ENCODE results near the gene MAP3K13. TPM values are rescaled to one million over a fixed set of nuclear protein-coding genes. Genes with fewer than 3 reads are reported as not detected.
"Not testable (repeated sequence)": the region's sequence is repeated elsewhere in the genome, so short reads cannot be mapped to it uniquely, and the experiment has no call there.

MAP3K13 gene
- total and polyA plus RNA-seq, 10 donors, result 13.2 to 20.9 (median 16.3) TPM

- Histone ChIP-seq H3K4me3 (no peak overlapping the region), H3K4me1 (no peaks in the 10 kb centered on the region), H3K9me3 (no peaks in the 10 kb centered on the region), H3K27ac (no peak overlapping the region), H3K27me3 (replicated peaks in 1 of 7) (no peaks in the 10 kb centered on the region), H3K36me3 (no peaks in the 10 kb centered on the region)
- TF ChIP-seq POLR2AphosphoS5 (IDR thresholded peaks at IDR 0.05) (no peak), POLR2A (IDR thresholded peaks at IDR 0.05) (no peak)
- TF ChIP-seq, protein P1, sequence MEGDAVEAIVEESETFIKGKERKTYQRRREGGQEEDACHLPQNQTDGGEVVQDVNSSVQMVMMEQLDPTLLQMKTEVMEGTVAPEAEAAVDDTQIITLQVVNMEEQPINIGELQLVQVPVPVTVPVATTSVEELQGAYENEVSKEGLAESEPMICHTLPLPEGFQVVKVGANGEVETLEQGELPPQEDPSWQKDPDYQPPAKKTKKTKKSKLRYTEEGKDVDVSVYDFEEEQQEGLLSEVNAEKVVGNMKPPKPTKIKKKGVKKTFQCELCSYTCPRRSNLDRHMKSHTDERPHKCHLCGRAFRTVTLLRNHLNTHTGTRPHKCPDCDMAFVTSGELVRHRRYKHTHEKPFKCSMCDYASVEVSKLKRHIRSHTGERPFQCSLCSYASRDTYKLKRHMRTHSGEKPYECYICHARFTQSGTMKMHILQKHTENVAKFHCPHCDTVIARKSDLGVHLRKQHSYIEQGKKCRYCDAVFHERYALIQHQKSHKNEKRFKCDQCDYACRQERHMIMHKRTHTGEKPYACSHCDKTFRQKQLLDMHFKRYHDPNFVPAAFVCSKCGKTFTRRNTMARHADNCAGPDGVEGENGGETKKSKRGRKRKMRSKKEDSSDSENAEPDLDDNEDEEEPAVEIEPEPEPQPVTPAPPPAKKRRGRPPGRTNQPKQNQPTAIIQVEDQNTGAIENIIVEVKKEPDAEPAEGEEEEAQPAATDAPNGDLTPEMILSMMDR (IDR thresholded peaks at IDR 0.05 in 8 of 11, conservative IDR thresholded peaks at IDR 0.05 in 3 of 11), result no peak
- no peak for DNase-seq
- intact Hi-C loops (cut with DNase I; ENCODE audit: low total_unique reads), result no loop called here
These were observed 85.2 kb downstream of the MAP3K13 start for GRCh38 chr3:185448107-185448506.

DNA sequence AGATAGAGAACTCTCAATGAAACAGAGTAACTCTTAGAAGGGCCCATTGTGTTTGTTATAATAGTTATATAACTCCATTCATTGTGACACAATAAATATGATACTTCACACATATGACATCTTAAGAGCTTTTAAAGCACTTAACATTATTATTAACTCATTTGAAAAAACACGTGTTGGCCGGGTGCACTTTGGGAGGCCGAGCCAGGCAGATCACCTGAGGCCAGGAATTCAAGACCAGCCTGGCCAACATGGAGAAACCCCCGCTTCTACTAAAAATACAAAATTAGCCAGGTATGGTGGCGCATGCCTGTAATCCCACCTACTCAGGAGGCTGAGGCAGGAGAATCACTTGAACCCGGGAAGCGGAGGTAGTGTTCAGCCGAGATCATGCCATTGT, 88.5 kb downstream of the MAP3K13 start:
- H3K4me3 ChIP-seq; H3K9me3 ChIP-seq; intact Hi-C loops (cut with DNase I; ENCODE audit: low total_unique reads); H3K4me1 ChIP-seq; H3K27me3 ChIP-seq (replicated peaks in 1 of 7); DNase-seq; H3K27ac ChIP-seq; H3K36me3 ChIP-seq: not testable (repeated sequence)
- WGBS, 5 donors, result 90 to 95% (median 94%) methylated on average over 8 of the region's 8 CpGs

DNA sequence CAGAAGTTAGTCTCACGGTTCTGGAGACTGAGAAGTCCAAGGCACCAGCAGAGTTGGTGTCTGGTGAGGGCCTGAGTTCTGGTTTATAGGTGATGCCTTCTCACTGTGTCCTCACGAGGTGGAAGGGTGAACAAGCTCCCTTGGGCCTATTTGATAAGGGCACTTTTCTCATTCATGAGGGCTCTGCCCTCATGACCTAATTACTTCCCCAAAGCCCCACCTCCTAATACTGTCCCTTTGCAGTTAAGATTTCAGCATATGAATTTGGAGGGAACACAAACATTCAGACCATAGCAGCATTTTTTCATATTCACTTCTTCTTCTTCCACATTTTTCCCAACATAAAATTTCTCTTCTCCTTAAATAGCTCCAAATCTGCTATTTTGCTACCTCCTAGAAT, 94.4 kb downstream of the MAP3K13 start:
- H3K36me3 ChIP-seq, result no peaks in the 10 kb centered on the region
- TF ChIP-seq, protein P1 (IDR thresholded peaks at IDR 0.05 in 8 of 11, conservative IDR thresholded peaks at IDR 0.05 in 3 of 11), result no peak
- no peak for TF ChIP-seq POLR2AphosphoS5 (IDR thresholded peaks at IDR 0.05)
- no peak for TF ChIP-seq POLR2A (IDR thresholded peaks at IDR 0.05)
- H3K4me1 ChIP-seq, result no peaks in the 10 kb centered on the region
- no peaks in the 10 kb centered on the region for H3K27me3 ChIP-seq (replicated peaks in 1 of 7)
- H3K9me3 ChIP-seq, result no peaks in the 10 kb centered on the region
- no peak for DNase-seq
- no peak overlapping the region for H3K4me3 ChIP-seq
- no peak overlapping the region for H3K27ac ChIP-seq
- 52 to 84% (median 75%) methylated on average over 2 of the region's 2 CpGs for WGBS, 5 donors
- intact Hi-C loops (cut with DNase I; ENCODE audit: low total_unique reads), result no loop called here

DNA sequence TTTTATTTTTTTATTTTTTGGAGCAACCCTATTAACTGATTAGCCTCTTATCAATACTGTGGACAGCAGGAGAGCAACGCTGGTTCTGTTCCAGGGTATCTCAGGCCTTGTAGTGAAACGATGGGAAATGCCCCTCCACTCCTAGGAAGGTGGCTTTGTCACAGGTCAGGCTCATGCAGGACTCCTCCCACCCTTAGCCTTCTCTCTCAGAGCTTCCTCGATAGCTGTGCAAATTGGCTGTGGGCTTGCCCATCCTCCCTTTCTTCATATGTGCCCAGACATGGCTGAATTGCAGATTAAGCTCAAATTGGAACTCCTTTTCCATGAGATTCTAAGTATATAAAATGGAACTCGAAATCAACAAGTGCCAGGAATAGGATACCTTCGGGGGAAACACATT, 97.4 kb downstream of the MAP3K13 start:
- Histone ChIP-seq H3K27ac (peak overlapping the region in 2 of 8 donors; percentile 7 to 33), H3K9me3 (no peaks in the 10 kb centered on the region), H3K4me3 (no peak overlapping the region), H3K27me3 (replicated peaks in 1 of 7) (no peaks in the 10 kb centered on the region), H3K4me1 (no peaks in the 10 kb centered on the region), H3K36me3 (peaks cover 0 to 4% (median 0%) of the 10 kb centered on the region in 6 donors)
- DNase-seq, result no peak
- WGBS, 5 donors, result 63 to 84% (median 73%) methylated on average over 5 of the region's 5 CpGs
- no peak for TF ChIP-seq POLR2A (IDR thresholded peaks at IDR 0.05)
- no peak for TF ChIP-seq POLR2AphosphoS5 (IDR thresholded peaks at IDR 0.05)
- TF ChIP-seq, protein P1 (IDR thresholded peaks at IDR 0.05 in 8 of 11, conservative IDR thresholded peaks at IDR 0.05 in 3 of 11), result no peak
- intact Hi-C loops (cut with DNase I; ENCODE audit: low total_unique reads), result no loop called here
